Right lobe of liver (tissue), 4 donors: ENCODE data around the gene HDGF.
"Not testable (repeated sequence)": the region's sequence is repeated elsewhere in the genome, so short reads cannot be mapped to it uniquely, and the experiment has no call there.

Experiments used
- CTCF ChIP-seq, 4 donors: fragments of 200-600 bp in 3 of 4; fragments of 450-650 bp in 1 of 4; IDR thresholded peaks; one replicate each; pipeline versions ENCODE4 v1.5.1 to v1.8.0; 2016 to 2022; ENCODE audit warnings: antibody characterized with exemption in 4 of 4, mild to moderate bottlenecking in 2 of 4
- POLR2A ChIP-seq: fragments of 450-650 bp; IDR thresholded peaks from one replicate; pipeline ENCODE4 v1.6.1; 2017; ENCODE audit warnings: antibody characterized with exemption, mild to moderate bottlenecking
- donor health status: DM: no; HTN: no; CAD: no.
- donor health status: DM: no; HTN: no; CAD: no.
- donor health status: DM: no; HTN: yes; CAD: no.

GRCh38 chr1:156757572-156758253 is 6.2 kb upstream of the HDGF start:
- not testable (repeated sequence) for TF ChIP-seq CTCF (IDR thresholded peaks at IDR 0.05); POLR2A
